Sigmoid colon (tissue), 7 donors: ENCODE results near the gene SESTD1. TPM values are rescaled to one million over a fixed set of nuclear protein-coding genes. Genes with fewer than 3 reads are reported as not detected.
A peak's percentile ranks its signal among the peaks of the same experiment; 100 is the strongest.
"Not testable (repeated sequence)": the region's sequence is repeated elsewhere in the genome, so short reads cannot be mapped to it uniquely, and the experiment has no call there.

Source experiments
- DNase-seq: peaks from one replicate; pipeline ENCODE4 v3.0.0-alpha.2; 2019
- H3K27ac ChIP-seq, 4 donors: fragments of 200-600 bp; sonication (generic); one replicate each; pipeline ENCODE4 v1.5.1; 2016 to 2019; ENCODE audit warnings: mild to moderate bottlenecking in 1 of 4
- H3K27me3 ChIP-seq, 3 donors: fragments of 200-600 bp; sonication (generic); one replicate each; pipeline ENCODE4 v1.5.1; 2019; ENCODE audit warnings: mild to moderate bottlenecking in 1 of 3
- H3K36me3 ChIP-seq, 4 donors: fragments of 200-600 bp; sonication (generic); one replicate each; pipeline ENCODE4 v1.5.1; 2016 to 2019
- H3K4me1 ChIP-seq, 4 donors: fragments of 200-600 bp; sonication (generic); one replicate each; pipeline ENCODE4 v1.5.1; 2017 to 2019
- H3K4me3 ChIP-seq, 4 donors: fragments of 200-600 bp; sonication (generic); one replicate each; pipeline ENCODE4 v1.5.1; 2017 to 2019; ENCODE audit warnings: mild to moderate bottlenecking in 2 of 4, moderate library complexity in 1 of 4
- H3K9me3 ChIP-seq, 4 donors: fragments of 200-600 bp in 3 of 4; sonication (generic) in 3 of 4; one replicate each; pipeline versions ENCODE4 v1.5.1 to v1.6.1; 2013 to 2019
- EP300 ChIP-seq, 4 donors: sonication (generic); formaldehyde crosslinking; IDR thresholded peaks; one replicate each; pipeline ENCODE4 v1.6.1; 2017; ENCODE audit warnings: antibody characterized with exemption in 4 of 4
- POLR2A ChIP-seq, 2 donors: fragments of 450-650 bp; IDR thresholded peaks; one replicate each; pipeline ENCODE4 v1.6.1; 2016; ENCODE audit warnings: antibody characterized with exemption in 2 of 2, mild to moderate bottlenecking in 2 of 2, moderate library complexity in 2 of 2
- POLR2AphosphoS5 ChIP-seq, 4 donors: sonication (generic); formaldehyde crosslinking; IDR thresholded peaks; one replicate each; pipeline ENCODE4 v1.6.1; 2017; ENCODE audit warnings: antibody characterized with exemption in 4 of 4
- WGBS, 2 donors: extraction: QIAGEN DNeasy Blood & Tissue Kit; methylation state at CpG; one replicate each; pipeline ENCODE4 v1.1.7; 2013; 5-methylcytosine and 5-hydroxymethylcytosine counted together
- intact Hi-C: fragments of 100-400 bp; cut with DNase I; formaldehyde crosslinking; loops from one replicate; pipeline ENCODE4 v1.15.1; 2023
- polyA plus RNA-seq, 3 donors: library from polyadenylated mRNA; stranded (reverse); fragments of 200-250 nt; gene quantifications; one replicate each; pipeline ENCODE4 v1.2.3, GENCODE V29; 2013
- total RNA-seq, 4 donors: library from RNA; depleted of rRNA; stranded (reverse); fragments of >200 nt; gene quantifications; one replicate each; pipeline ENCODE4 v1.1.0, GENCODE V29; 2016
- TF ChIP-seq, protein P1 (sequence below), 4 experiments: fragments of 450-650 bp in 3 of 4; fragments of 200-600 bp in 1 of 4; IDR thresholded peaks; one replicate each; pipeline ENCODE4 v1.5.1; 2016 to 2019; ENCODE audit warnings: antibody characterized with exemption in 4 of 4, mild to moderate bottlenecking in 3 of 4, moderate library complexity in 2 of 4
- donor health status: healthy with polysubstance abuse.
- donor health status: Bipolar disorder and iron deficiency.
- donor health status: healthy.

SESTD1 gene
- total and polyA plus RNA-seq, 7 donors, result 9.5 to 52.3 (median 31.0) TPM

DNA sequence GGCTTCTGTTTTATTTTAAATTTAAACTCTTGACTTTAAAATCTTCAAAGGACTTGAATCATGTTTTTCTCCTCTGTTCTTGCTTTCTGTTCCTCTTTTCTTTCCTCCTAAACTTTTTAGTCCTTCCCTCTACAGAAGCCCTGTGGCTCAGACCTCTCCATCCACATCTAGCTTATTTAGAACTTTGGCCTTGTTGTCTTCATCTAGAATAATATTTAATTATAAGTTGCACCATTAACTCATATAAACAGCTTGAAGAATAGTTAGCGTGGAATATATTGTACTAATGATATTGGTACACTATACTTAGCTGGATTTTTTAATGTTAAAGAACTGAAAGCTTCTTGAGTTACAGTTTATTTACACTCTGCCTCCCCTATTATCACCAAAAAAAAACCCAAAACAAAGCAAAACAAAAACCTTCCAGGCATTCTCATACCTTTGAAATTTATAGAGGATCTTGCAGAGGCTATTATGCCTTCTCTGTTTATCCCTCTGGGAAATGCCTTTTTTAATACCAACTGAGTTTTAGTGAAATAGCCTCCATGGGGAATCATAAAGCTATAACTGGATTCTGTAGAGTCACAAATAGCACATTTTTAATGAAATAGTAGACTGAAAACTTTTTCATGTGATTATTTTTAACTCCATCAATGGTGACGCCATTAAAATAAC is 205.5 kb downstream of the SESTD1 start:
- H3K27me3 ChIP-seq, result no peaks in the 10 kb centered on the region
- no peak overlapping the region for H3K4me3 ChIP-seq
- H3K36me3 ChIP-seq, result no peaks in the 10 kb centered on the region
- no peak for DNase-seq
- 85 to 94% methylated on average over 2 of the region's 2 CpGs for WGBS, 2 donors
- TF ChIP-seq EP300 (IDR thresholded peaks at IDR 0.05) (no peak), POLR2AphosphoS5 (IDR thresholded peaks at IDR 0.05) (no peak)
- H3K4me1 ChIP-seq, result peaks cover 0 to 7% (median 0%) of the 10 kb centered on the region in 4 donors
- peak overlapping the region in 1 of 4 donors; percentile 17 for H3K27ac ChIP-seq
- intact Hi-C loops, result no loop called here
- no peaks in the 10 kb centered on the region for H3K9me3 ChIP-seq

DNA sequence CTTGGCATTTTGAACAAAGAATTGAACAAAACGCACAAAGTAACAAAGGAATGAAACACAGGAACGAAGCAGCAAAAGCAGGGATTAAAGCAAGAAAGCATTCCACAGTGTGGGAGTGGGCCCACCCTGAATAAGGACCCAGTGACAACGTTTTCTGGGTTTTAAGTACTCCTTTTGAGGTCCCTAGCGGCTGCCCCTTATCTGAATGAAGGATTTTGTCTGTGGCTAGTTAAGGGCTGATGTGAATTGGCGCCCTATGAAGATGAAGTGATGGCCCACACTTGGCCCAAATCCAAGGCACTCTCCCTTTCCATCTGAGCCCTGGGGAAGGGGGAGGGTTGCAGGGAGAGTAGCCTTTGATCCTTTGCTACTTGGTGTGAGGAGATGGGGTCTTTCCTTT is 206.9 kb downstream of the SESTD1 start:
- no peaks in the 10 kb centered on the region for H3K9me3 ChIP-seq
- no peak overlapping the region for H3K27ac ChIP-seq
- intact Hi-C loops, result no loop called here
- peaks cover 0 to 7% (median 0%) of the 10 kb centered on the region in 4 donors for H3K4me1 ChIP-seq
- H3K36me3 ChIP-seq, result no peaks in the 10 kb centered on the region
- TF ChIP-seq, protein P1, sequence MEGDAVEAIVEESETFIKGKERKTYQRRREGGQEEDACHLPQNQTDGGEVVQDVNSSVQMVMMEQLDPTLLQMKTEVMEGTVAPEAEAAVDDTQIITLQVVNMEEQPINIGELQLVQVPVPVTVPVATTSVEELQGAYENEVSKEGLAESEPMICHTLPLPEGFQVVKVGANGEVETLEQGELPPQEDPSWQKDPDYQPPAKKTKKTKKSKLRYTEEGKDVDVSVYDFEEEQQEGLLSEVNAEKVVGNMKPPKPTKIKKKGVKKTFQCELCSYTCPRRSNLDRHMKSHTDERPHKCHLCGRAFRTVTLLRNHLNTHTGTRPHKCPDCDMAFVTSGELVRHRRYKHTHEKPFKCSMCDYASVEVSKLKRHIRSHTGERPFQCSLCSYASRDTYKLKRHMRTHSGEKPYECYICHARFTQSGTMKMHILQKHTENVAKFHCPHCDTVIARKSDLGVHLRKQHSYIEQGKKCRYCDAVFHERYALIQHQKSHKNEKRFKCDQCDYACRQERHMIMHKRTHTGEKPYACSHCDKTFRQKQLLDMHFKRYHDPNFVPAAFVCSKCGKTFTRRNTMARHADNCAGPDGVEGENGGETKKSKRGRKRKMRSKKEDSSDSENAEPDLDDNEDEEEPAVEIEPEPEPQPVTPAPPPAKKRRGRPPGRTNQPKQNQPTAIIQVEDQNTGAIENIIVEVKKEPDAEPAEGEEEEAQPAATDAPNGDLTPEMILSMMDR (IDR thresholded peaks at IDR 0.05), result no peak
- TF ChIP-seq POLR2A (IDR thresholded peaks at IDR 0.05) (no peak), EP300 (IDR thresholded peaks at IDR 0.05) (no peak), POLR2AphosphoS5 (IDR thresholded peaks at IDR 0.05) (no peak)
- no peak overlapping the region for H3K4me3 ChIP-seq
- no peaks in the 10 kb centered on the region for H3K27me3 ChIP-seq
- DNase-seq, result no peak
- 80 to 89% methylated on average over 5 of the region's 5 CpGs for WGBS, 2 donors

- intact Hi-C loops, H3K4me3 ChIP-seq, H3K4me1 ChIP-seq, DNase-seq, H3K27ac ChIP-seq, H3K9me3 ChIP-seq, H3K36me3 ChIP-seq, H3K27me3 ChIP-seq: not testable (repeated sequence)
- 84 to 91% methylated on average over 3 of the region's 3 CpGs for WGBS, 2 donors
Measured at GRCh38 chr2:179053568-179053967, 211.1 kb downstream of the SESTD1 start.

Other genes starting within 250 kb of the SESTD1 start
- 1 to 10 TPM; 3.1 to 8.6 (median 4.6) TPM for gene CCDC141, start 214.7 kb downstream of the SESTD1 start, total RNA-seq
- under 1 TPM in 2 of 3 donors, not detected in 1; under 0.01 to 0.47 TPM for gene CCDC141, start 214.7 kb downstream of the SESTD1 start, polyA plus RNA-seq